ENCODE measurements around the gene ABTB2. TPM values are rescaled to one million over a fixed set of nuclear protein-coding genes. Genes with fewer than 3 reads are reported as not detected.

Gene ABTB2
- total and polyA plus RNA-seq, 9 of the 15 experiments (the other 6 are each of a cell fraction or from before 2014, with no cell fraction given), result 0.03 to 0.18 (median 0.12) TPM; not detected in 2

DNA sequence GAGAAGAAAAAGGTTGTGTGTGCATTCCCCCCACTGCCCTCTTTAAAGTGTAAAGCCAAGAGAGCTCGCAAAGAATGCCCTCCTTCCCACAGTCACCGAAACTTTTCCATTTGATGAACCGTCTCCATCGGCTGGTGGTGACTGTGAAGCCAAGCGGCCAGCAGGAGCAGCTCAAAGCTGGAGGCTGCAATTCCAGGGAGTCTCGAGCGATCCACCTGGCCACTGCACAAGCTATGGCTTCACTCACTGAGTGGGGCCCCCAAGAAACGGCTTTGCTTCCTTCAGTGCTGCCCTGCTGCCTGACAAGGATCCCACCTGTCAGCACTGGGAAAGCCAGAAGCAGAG lies 117.7 kb downstream of the ABTB2 start (continued):
- TF ChIP-seq, protein P1, sequence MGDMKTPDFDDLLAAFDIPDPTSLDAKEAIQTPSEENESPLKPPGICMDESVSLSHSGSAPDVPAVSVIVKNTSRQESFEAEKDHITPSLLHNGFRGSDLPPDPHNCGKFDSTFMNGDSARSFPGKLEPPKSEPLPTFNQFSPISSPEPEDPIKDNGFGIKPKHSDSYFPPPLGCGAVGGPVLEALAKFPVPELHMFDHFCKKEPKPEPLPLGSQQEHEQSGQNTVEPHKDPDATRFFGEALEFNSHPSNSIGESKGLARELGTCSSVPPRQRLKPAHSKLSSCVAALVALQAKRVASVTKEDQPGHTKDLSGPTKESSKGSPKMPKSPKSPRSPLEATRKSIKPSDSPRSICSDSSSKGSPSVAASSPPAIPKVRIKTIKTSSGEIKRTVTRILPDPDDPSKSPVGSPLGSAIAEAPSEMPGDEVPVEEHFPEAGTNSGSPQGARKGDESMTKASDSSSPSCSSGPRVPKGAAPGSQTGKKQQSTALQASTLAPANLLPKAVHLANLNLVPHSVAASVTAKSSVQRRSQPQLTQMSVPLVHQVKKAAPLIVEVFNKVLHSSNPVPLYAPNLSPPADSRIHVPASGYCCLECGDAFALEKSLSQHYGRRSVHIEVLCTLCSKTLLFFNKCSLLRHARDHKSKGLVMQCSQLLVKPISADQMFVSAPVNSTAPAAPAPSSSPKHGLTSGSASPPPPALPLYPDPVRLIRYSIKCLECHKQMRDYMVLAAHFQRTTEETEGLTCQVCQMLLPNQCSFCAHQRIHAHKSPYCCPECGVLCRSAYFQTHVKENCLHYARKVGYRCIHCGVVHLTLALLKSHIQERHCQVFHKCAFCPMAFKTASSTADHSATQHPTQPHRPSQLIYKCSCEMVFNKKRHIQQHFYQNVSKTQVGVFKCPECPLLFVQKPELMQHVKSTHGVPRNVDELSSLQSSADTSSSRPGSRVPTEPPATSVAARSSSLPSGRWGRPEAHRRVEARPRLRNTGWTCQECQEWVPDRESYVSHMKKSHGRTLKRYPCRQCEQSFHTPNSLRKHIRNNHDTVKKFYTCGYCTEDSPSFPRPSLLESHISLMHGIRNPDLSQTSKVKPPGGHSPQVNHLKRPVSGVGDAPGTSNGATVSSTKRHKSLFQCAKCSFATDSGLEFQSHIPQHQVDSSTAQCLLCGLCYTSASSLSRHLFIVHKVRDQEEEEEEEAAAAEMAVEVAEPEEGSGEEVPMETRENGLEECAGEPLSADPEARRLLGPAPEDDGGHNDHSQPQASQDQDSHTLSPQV (IDR thresholded peaks at IDR 0.05), result no peak
- no peak for TF ChIP-seq CREBBP (IDR thresholded peaks at IDR 0.05; ENCODE audit: low read depth, low read length)
- TF ChIP-seq MYBL2 (IDR thresholded peaks at IDR 0.05; ENCODE audit: low read depth), result no peak
- TF ChIP-seq MYBL2 (CRISPR knock-in tag; IDR thresholded peaks at IDR 0.05; ENCODE audit: borderline replicate concordance), result no peak
- TF ChIP-seq ZSCAN32 (CRISPR knock-in tag; IDR thresholded peaks at IDR 0.05), result no peak
- TF ChIP-seq SIRT6 (IDR thresholded peaks at IDR 0.05; ENCODE audit: low read depth, low read length), result no peak
- TF ChIP-seq MAZ (CRISPR knock-in tag; conservative IDR thresholded peaks at IDR 0.05 in 1 of 2, IDR thresholded peaks at IDR 0.05 in 1 of 2), result no peak

Data from K562 (cell line).